SK-N-SH treated with all-trans-retinoic acid at 6 μM for 48 hours (cell line): Measurements from ENCODE around the gene GPBAR1.

Source experiments
- ATAC-seq: fragments of 200-7000 bp; cut with Tn5 transposase; 3 replicates; pipeline ENCODE4 v1.9.1; 2020; ENCODE audit warnings: mild to moderate bottlenecking, moderate library complexity
- ARNTL ChIP-seq: fragments of 450-650 bp; formaldehyde crosslinking; IDR thresholded peaks from 2 replicates; pipeline ENCODE4 v1.5.0; 2020; ENCODE audit warnings: low read depth, mild to moderate bottlenecking, moderate library complexity, borderline replicate concordance
- CSDC2 ChIP-seq: fragments of 250-450 bp; sonication (Bioruptor Pico); IDR thresholded peaks from 2 replicates; pipeline ENCODE4 v1.5.0; 2020; ENCODE audit warnings: mild to moderate bottlenecking, moderate library complexity
- GLIS3 ChIP-seq: fragments of 250-450 bp; sonication (Bioruptor Pico); IDR thresholded peaks from 2 replicates; pipeline ENCODE4 v1.5.0; 2020; ENCODE audit warnings: mild to moderate bottlenecking, moderate library complexity
- ISL1 ChIP-seq: fragments of 250-450 bp; sonication (Bioruptor Pico); IDR thresholded peaks from 2 replicates; pipeline ENCODE4 v2.1.2; 2022; ENCODE audit warnings: mild to moderate bottlenecking, moderate library complexity
- OSR1 ChIP-seq: fragments of 250-450 bp; sonication (Bioruptor Pico); IDR thresholded peaks from 2 replicates; pipeline ENCODE4 v1.8.0; 2022; ENCODE audit warnings: moderate library complexity, mild to moderate bottlenecking, inconsistent platforms
- RARB ChIP-seq: fragments of 250-450 bp; sonication (Bioruptor Pico); IDR thresholded peaks from 2 replicates; pipeline ENCODE4 v1.8.0; 2021; ENCODE audit warnings: mild to moderate bottlenecking, moderate library complexity
- SNAI2 ChIP-seq: fragments of 250-450 bp; sonication (Bioruptor Pico); IDR thresholded peaks from 2 replicates; pipeline ENCODE4 v1.5.0; 2020; ENCODE audit warnings: mild to moderate bottlenecking, moderate library complexity
- TOX ChIP-seq: fragments of 250-450 bp; sonication (Bioruptor Pico); IDR thresholded peaks from 2 replicates; pipeline ENCODE4 v1.8.0; 2021; ENCODE audit warnings: mild to moderate bottlenecking, moderate library complexity, borderline replicate concordance
- ZC3H10 ChIP-seq: fragments of 250-450 bp; sonication (Bioruptor Pico); IDR thresholded peaks from 2 replicates; pipeline ENCODE4 v1.5.1; 2021; ENCODE audit warnings: mild to moderate bottlenecking, moderate library complexity
- ZFP3 ChIP-seq: fragments of 250-450 bp; sonication (Bioruptor Pico); IDR thresholded peaks from 2 replicates; pipeline ENCODE4 v1.5.0; 2020; ENCODE audit warnings: mild to moderate bottlenecking, moderate library complexity
- ZFP30 ChIP-seq: fragments of 450-650 bp; formaldehyde crosslinking; IDR thresholded peaks from 2 replicates; pipeline ENCODE4 v1.5.0; 2022; ENCODE audit warnings: mild to moderate bottlenecking, moderate library complexity
- ZNF565 ChIP-seq: fragments of 450-650 bp; formaldehyde crosslinking; conservative IDR thresholded peaks from 2 replicates; pipeline ENCODE4 v1.5.0; 2020; ENCODE audit warnings: low read depth, mild to moderate bottlenecking, moderate library complexity
- ZNF8 ChIP-seq: fragments of 450-650 bp; formaldehyde crosslinking; IDR thresholded peaks from 2 replicates; pipeline ENCODE4 v1.5.0; 2020; ENCODE audit warnings: mild to moderate bottlenecking, moderate library complexity
- TF ChIP-seq, protein P1 (sequence below): fragments of 250-450 bp; sonication (Bioruptor Pico); IDR thresholded peaks from 2 replicates; pipeline ENCODE4 v1.5.0; 2020; ENCODE audit warnings: mild to moderate bottlenecking, moderate library complexity
- TF ChIP-seq, protein P2 (sequence below): fragments of 250-450 bp; sonication (Bioruptor Pico); IDR thresholded peaks from 2 replicates; pipeline ENCODE4 v1.8.0; 2020; ENCODE audit warnings: mild to moderate bottlenecking, moderate library complexity, borderline replicate concordance
- TF ChIP-seq, protein P3 (sequence below): fragments of 250-450 bp; sonication (Bioruptor Pico); IDR thresholded peaks from 2 replicates; pipeline ENCODE4 v1.5.1; 2021; ENCODE audit warnings: mild to moderate bottlenecking, moderate library complexity
- TF ChIP-seq, protein P4 (sequence below): fragments of 250-450 bp; sonication (Bioruptor Pico); IDR thresholded peaks from 2 replicates; pipeline ENCODE4 v1.5.1; 2020; ENCODE audit warnings: low read depth, mild to moderate bottlenecking, moderate library complexity
- TF ChIP-seq, protein P5 (sequence below): fragments of 250-450 bp; sonication (Bioruptor Pico); IDR thresholded peaks from 2 replicates; pipeline ENCODE4 v1.8.0; 2021; ENCODE audit warnings: low read depth, mild to moderate bottlenecking, moderate library complexity, borderline replicate concordance

Gene GPBAR1

DNA sequence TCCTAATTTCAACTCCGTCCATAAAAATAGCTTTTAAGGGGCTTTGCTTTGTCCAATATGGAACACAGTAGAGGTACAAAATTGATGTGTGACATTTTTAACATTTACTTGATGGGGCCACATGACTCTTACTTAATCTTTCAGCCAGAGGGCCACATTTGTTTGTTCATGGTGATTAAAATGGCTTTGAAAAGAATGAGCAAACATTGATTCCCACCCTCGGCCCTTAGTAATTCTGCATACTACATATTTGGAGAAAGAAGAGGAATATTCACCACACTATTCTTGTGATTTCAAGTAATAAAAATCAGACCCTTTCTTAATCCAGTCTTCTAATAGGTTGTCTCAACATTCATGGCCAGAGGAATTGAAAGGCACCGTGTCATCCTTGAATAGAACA lies 26.3 kb upstream of the GPBAR1 start:
- no peak for TF ChIP-seq ZFP30
- TF ChIP-seq RARB (CRISPR knock-in tag) = no peak
- no peak for TF ChIP-seq ZC3H10
- no peak for TF ChIP-seq ZFP3 (CRISPR knock-in tag)
- TF ChIP-seq GLIS3 (CRISPR knock-in tag) = no peak
- no peak for TF ChIP-seq ZNF8 (CRISPR knock-in tag)
- TF ChIP-seq, protein P1, sequence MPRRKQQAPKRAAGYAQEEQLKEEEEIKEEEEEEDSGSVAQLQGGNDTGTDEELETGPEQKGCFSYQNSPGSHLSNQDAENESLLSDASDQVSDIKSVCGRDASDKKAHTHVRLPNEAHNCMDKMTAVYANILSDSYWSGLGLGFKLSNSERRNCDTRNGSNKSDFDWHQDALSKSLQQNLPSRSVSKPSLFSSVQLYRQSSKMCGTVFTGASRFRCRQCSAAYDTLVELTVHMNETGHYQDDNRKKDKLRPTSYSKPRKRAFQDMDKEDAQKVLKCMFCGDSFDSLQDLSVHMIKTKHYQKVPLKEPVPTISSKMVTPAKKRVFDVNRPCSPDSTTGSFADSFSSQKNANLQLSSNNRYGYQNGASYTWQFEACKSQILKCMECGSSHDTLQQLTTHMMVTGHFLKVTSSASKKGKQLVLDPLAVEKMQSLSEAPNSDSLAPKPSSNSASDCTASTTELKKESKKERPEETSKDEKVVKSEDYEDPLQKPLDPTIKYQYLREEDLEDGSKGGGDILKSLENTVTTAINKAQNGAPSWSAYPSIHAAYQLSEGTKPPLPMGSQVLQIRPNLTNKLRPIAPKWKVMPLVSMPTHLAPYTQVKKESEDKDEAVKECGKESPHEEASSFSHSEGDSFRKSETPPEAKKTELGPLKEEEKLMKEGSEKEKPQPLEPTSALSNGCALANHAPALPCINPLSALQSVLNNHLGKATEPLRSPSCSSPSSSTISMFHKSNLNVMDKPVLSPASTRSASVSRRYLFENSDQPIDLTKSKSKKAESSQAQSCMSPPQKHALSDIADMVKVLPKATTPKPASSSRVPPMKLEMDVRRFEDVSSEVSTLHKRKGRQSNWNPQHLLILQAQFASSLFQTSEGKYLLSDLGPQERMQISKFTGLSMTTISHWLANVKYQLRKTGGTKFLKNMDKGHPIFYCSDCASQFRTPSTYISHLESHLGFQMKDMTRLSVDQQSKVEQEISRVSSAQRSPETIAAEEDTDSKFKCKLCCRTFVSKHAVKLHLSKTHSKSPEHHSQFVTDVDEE (CRISPR knock-in tag) = no peak
- no peak for TF ChIP-seq CSDC2
- TF ChIP-seq ISL1 (CRISPR knock-in tag) = no peak
- TF ChIP-seq, protein P2, sequence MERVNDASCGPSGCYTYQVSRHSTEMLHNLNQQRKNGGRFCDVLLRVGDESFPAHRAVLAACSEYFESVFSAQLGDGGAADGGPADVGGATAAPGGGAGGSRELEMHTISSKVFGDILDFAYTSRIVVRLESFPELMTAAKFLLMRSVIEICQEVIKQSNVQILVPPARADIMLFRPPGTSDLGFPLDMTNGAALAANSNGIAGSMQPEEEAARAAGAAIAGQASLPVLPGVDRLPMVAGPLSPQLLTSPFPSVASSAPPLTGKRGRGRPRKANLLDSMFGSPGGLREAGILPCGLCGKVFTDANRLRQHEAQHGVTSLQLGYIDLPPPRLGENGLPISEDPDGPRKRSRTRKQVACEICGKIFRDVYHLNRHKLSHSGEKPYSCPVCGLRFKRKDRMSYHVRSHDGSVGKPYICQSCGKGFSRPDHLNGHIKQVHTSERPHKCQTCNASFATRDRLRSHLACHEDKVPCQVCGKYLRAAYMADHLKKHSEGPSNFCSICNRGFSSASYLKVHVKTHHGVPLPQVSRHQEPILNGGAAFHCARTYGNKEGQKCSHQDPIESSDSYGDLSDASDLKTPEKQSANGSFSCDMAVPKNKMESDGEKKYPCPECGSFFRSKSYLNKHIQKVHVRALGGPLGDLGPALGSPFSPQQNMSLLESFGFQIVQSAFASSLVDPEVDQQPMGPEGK (CRISPR knock-in tag) = no peak
- no peak for TF ChIP-seq SNAI2 (CRISPR knock-in tag)
- no peak for TF ChIP-seq TOX (CRISPR knock-in tag)
- TF ChIP-seq, protein P3, sequence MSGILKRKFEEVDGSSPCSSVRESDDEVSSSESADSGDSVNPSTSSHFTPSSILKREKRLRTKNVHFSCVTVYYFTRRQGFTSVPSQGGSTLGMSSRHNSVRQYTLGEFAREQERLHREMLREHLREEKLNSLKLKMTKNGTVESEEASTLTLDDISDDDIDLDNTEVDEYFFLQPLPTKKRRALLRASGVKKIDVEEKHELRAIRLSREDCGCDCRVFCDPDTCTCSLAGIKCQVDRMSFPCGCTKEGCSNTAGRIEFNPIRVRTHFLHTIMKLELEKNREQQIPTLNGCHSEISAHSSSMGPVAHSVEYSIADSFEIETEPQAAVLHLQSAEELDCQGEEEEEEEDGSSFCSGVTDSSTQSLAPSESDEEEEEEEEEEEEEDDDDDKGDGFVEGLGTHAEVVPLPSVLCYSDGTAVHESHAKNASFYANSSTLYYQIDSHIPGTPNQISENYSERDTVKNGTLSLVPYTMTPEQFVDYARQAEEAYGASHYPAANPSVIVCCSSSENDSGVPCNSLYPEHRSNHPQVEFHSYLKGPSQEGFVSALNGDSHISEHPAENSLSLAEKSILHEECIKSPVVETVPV (CRISPR knock-in tag) = no peak
- TF ChIP-seq, all 23 proteins: peak for 0
- no peak for ATAC-seq

DNA sequence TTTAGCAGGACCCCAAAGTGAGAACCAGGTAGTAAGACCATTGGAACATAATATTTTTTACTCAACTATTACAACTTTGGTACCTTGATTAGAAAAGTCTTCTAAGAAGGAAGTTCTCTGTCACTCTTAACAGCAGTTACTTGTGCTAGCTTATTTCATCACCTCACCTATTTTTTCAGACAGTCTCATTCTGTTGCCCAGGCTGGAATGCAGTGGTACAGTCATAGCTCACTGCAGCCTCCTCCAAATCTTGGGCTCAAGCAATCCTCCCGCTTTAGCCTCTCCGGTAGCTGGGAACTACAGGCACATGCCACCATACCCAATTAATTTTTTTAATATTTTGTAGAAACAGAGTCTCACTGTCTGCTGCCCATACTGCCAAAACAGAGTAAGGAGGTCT lies 25.8 kb upstream of the GPBAR1 start:
- TF ChIP-seq, protein P2 (CRISPR knock-in tag) = no peak
- TF ChIP-seq, protein P1 (CRISPR knock-in tag) = no peak
- ATAC-seq = no peak

DNA sequence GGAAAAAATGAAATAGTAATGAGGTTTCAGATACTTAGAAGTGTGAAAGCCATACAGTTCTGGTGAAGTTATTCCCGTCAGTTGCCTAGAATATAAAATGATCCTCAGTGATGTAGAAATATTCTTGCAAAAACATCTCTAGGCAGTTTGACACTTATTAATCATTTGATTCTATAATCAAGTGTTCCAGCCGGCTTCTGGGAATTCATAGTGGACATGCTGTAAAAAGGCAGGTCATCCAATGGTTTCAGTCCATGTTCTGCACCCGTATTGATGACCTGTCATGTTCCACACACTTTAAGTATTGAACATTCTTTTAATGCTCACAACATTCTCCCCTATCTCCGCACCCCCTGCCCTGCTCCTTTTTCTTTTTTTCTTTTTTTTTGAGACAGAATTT lies 24.0 kb upstream of the GPBAR1 start:
- TF ChIP-seq, protein P4, sequence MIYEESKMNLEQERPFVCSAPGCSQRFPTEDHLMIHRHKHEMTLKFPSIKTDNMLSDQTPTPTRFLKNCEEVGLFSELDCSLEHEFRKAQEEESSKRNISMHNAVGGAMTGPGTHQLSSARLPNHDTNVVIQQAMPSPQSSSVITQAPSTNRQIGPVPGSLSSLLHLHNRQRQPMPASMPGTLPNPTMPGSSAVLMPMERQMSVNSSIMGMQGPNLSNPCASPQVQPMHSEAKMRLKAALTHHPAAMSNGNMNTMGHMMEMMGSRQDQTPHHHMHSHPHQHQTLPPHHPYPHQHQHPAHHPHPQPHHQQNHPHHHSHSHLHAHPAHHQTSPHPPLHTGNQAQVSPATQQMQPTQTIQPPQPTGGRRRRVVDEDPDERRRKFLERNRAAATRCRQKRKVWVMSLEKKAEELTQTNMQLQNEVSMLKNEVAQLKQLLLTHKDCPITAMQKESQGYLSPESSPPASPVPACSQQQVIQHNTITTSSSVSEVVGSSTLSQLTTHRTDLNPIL (CRISPR knock-in tag) = no peak
- TF ChIP-seq, protein P5, sequence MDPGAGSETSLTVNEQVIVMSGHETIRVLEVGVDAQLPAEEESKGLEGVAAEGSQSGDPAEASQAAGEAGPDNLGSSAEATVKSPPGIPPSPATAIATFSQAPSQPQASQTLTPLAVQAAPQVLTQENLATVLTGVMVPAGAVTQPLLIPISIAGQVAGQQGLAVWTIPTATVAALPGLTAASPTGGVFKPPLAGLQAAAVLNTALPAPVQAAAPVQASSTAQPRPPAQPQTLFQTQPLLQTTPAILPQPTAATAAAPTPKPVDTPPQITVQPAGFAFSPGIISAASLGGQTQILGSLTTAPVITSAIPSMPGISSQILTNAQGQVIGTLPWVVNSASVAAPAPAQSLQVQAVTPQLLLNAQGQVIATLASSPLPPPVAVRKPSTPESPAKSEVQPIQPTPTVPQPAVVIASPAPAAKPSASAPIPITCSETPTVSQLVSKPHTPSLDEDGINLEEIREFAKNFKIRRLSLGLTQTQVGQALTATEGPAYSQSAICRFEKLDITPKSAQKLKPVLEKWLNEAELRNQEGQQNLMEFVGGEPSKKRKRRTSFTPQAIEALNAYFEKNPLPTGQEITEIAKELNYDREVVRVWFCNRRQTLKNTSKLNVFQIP = no peak
- no peak for TF ChIP-seq ZNF565
- no peak for TF ChIP-seq ARNTL (CRISPR knock-in tag)
- no peak for TF ChIP-seq OSR1
- TF ChIP-seq, protein P1 (CRISPR knock-in tag) = no peak
- no peak for TF ChIP-seq GLIS3 (CRISPR knock-in tag)
- no peak for ATAC-seq
